HL-60 (cell line): ENCODE results near the gene PAK5.

Source experiments
- CTCF ChIP-seq: IDR thresholded peaks from one replicate; pipeline ENCODE4 v1.5.1; 2011; ENCODE audit warnings: low read length, control low read depth, inconsistent platforms; ENCODE audit not compliant: insufficient read depth
- GABPA ChIP-seq: IDR thresholded peaks from 2 replicates; pipeline ENCODE4 v1.6.1; 2012; ENCODE audit warnings: low read depth
- POLR2AphosphoS5 ChIP-seq: IDR thresholded peaks from 2 replicates; pipeline ENCODE4 v1.6.1; 2012; ENCODE audit warnings: low read depth
- TF ChIP-seq, protein P1 (sequence below): IDR thresholded peaks from 2 replicates; pipeline ENCODE4 v1.6.1; 2012; ENCODE audit warnings: low read depth; ENCODE audit not compliant: insufficient replicate concordance

- TF ChIP-seq CTCF (no peak), POLR2AphosphoS5 (no peak), GABPA (no peak)
- TF ChIP-seq, protein P1, sequence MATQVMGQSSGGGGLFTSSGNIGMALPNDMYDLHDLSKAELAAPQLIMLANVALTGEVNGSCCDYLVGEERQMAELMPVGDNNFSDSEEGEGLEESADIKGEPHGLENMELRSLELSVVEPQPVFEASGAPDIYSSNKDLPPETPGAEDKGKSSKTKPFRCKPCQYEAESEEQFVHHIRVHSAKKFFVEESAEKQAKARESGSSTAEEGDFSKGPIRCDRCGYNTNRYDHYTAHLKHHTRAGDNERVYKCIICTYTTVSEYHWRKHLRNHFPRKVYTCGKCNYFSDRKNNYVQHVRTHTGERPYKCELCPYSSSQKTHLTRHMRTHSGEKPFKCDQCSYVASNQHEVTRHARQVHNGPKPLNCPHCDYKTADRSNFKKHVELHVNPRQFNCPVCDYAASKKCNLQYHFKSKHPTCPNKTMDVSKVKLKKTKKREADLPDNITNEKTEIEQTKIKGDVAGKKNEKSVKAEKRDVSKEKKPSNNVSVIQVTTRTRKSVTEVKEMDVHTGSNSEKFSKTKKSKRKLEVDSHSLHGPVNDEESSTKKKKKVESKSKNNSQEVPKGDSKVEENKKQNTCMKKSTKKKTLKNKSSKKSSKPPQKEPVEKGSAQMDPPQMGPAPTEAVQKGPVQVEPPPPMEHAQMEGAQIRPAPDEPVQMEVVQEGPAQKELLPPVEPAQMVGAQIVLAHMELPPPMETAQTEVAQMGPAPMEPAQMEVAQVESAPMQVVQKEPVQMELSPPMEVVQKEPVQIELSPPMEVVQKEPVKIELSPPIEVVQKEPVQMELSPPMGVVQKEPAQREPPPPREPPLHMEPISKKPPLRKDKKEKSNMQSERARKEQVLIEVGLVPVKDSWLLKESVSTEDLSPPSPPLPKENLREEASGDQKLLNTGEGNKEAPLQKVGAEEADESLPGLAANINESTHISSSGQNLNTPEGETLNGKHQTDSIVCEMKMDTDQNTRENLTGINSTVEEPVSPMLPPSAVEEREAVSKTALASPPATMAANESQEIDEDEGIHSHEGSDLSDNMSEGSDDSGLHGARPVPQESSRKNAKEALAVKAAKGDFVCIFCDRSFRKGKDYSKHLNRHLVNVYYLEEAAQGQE, result no peak
Measured at GRCh38 chr20:9810738-9811137, 28.1 kb downstream of the PAK5 start.
